NCI-H1092 treated with DMSO at 0.1 percent for 48 hours (cell line): ENCODE results near the gene TPM3.
"Not testable (repeated sequence)": the region's sequence is repeated elsewhere in the genome, so short reads cannot be mapped to it uniquely, and the experiment has no call there.

Experiments
- DNase-seq: peaks from one replicate; lab custom pipeline; 2025; lab: John Stamatoyannopoulos, UW

The TPM3 gene

DNA sequence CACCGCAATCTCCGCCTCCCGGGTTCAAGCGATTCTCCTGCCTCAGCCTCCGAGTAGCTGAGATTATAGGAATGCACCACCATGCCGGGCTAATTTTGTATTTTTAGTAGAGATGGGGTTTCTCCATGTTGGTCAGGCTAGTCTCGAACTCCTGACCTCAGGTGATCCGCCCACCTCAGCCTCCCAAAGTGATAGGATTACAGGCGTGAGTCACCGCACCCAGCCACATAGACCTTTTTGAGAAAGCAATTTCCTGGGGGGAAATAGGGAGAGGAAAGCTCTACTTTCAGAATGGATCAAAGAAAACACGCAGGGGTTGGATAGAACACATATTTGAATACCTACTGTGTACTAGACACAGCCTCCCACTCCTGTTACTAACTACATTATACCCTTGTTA lies 13.9 kb upstream of the TPM3 start:
- not testable (repeated sequence) for DNase-seq

DNA sequence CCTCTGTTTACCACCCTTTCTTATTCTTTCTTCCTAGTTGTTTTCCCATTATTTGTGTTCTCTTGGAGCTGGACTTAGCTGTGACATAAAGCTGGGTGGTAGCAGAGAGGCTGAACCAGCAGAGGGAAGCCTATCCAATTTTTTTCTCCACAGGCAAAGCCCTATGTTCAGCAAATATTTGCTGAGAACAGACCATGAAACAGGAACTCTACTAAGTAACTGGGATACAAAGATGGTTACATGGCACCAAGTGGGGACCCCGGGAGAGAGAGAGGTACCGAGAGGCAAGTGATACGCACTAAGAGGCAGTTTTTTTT lies 7.6 kb upstream of the TPM3 start:
- no peak for DNase-seq

DNA sequence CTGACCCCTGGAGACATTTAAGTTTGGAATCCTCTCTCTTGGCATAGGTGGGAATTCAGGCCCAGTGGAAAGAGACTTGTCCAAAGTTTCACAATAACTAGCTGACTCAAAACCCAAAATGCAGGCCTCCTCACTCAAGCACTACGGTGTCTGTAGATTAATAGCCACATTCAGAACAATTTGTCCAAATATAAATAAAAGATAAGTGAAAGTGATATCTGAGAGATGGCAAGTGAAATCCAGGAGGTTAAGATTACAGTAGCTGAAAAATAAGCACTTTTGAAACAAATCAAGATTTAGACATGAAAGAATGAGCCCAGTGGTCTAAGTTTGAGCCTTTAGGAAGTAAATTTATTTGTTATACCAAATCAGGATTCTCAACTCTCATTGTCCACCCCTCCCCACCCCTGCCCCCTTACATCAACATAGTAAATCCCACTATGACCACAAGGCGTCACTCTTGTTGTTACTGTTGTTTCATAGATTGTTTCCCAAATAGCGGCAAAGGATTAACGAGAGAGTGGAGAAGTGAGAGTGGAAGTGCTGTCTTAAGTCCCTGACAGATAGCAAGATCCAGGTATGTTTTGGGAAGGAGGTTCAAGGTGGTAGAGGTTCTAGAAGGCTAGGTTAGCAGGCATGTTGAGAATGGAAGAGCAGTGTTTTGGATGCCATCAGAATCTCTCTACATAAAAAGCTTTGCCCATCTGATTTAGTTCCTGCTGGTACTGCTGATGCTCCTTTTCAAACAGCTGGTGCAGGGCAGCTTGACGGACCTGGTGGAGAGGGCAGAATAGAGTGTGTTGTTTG lies 7.1 kb upstream of the TPM3 start:
- peak; percentile 62 for DNase-seq

DNA sequence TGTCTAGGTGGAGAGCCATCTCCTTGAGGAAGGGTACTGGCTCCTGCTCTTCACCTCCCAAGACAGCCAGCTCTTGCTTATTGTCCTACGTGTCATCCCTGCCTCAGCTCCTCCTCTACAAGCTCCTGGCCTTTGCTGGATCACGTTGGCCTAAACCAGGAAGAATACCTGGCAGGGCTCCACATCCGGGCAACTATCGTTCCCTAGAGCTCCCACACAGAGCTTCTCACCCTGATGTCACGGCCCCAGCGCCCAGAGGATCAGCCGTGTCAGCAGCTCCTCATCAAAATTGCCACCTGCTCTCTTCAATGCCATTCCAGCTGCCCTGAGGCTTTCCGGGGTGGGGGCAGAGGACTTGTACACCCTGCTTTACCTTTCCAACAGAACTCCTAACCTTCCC lies 1.9 kb upstream of the TPM3 start:
- peak; percentile 26 for DNase-seq

DNA sequence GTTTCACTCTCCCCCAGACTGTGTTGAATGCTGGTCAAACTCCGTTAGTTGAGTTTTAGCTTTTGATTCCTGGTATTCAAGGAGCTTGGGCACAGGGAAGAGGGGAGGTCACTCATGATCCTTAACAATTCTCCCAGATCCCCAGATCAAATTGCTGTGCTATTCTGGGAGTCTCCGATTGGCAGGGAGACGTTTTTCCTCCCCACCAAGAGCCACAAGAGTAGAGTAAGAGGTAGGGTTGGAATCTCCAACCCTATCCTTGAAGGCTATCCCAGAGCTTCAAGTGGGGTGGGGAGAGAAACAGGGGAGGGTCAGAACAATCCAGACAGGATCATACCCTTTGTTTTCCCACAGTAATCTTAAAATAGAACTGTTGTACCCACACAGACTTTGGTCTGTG lies 576 bp upstream of the TPM3 start:
- no peak for DNase-seq

DNA sequence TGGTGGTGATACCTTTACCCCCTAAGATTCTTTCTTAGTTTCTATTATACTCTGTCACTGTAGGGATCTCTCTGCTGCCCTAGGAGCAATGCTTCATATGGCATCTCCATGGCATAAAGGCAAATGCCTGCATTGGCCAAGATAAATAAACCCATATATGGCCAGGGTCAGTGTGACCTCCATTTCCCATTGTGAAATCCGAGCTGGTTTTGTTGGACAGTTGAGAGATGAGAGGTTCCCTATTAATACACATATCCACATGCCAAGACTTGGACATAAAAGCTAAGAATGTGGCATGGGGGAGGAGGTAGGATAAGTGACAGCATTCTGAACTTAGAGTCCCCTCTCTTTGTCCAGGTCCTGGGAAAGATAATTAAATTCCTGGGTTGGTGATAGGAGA lies 1.4 kb downstream of the TPM3 start:
- DNase-seq, result no peak

DNA sequence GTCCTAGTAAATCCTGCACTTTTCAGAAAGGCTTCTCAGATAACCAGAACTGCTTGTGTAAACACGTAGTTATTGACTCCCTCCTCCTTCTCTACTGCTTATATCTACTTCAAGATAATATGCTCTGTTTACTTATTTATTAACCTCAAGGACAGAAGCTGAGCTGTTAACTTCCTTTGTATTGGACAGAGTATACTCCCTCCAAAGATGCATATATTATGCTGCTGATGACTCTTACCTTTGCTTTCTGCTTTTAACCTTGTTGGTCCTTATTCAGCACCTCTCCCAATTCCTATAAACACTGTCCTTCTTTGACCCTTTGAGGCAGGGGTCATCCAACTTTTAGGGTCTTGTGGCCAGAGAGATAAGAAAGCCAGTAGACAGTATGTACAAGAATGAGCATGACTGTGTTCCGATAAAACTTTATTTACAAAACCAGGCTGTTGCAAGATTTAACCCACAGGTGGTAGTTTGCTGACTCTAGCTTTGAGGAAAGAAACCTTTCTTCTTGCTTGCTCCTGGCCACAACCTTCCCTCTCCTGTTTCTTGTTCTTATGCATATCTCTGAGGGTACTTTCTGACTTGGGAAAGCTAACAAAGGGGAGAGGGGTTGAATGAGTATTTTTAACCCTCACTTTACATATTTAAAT lies 4.9 kb downstream of the TPM3 start:
- DNase-seq, result peak; percentile 10

DNA sequence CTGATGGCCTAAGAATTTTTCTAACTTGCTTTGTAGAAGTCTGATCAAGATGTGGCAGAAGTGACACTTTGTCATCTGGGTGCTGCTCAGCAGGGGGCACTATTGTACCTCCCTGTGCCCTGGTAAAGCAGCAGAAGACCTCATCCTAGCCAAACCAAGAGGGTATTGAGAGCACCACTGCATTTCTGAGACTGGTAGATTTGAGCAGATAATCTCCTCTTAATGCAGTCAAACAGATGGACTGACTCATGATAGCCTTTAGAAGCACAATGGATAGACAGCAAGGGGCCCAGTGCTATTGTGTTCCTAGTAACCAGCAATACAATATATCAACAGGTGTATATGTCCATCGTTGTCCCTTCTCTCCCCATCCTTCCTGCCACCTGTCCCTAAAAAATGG lies 5.7 kb downstream of the TPM3 start:
- peak; percentile 75 for DNase-seq

DNA sequence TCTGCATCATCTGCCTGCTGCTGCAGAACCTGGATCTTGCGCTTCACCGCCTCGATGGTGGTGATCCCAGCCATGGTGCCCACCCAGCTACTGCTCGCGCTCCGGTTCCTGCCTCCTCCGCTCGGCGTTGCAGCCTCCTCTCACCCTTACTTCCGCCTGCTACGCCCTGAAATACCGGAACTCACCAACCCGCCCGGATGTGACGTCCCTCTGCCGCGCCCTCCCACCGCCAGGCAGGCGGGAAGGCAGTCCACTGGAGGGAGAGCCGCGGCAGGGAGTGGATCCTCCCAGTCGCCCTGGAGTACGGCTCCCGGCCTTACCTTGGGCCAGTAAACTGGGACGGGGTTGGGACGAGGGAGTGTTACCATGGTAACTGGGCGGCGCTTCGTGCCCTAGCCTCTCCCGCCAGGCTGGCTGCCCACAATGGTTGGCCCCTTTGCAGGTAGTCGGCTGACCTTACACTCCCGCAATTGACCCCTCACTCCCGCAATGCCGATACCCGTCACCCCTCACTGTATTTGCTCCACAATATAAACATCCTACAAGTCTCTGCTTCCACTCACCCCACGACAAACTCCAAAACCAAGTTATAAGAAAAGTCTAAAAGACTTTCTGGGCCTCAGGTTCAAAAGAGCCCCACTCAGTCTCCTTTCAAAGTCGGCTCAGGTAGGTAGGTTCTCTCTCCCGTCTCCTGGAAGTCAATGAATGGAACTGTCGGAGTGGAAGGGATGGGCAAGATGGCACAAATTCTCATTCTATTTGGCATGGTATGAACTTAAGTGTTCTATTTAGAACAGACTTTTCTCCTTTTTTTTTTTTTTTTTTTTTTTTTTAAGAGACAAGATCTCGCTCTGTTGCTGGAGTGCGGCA lies 8.6 kb downstream of the TPM3 start:
- peak; percentile 99 for DNase-seq

DNA sequence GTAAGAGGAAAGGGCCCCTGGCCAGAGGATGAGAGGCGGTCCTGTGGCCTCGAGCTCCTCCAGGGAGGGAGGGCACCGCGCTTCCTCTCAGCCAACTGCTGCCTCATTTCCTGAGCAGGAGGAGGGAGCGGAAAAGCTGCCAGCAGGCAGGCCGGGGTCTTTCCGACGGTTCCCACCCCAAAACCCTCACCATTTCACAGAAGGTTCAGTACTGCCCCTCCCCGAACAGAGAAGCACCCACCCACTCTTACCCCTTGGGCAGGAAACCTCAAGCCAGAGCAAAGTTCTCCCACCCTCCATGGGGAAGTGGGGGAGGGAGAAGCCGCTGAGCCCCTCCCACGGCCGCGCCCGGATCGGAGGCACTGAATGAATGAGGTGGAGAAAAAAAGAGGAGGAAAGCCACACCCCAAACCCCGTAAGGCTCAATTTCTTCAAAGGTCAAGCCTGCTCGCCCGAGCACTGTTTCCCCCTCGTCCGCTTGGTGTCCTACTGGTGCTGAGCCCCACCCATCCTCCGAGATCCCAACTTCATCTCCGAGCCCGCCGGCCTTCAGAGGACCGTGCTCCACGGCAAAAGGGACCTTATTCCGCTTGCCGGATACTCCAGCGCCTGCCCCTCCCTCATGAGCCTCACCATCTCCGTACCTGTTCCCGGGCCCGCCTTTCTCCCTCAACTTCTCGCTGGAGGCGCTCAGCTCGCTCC lies 9.4 kb downstream of the TPM3 start:
- DNase-seq, result peak; percentile 35

DNA sequence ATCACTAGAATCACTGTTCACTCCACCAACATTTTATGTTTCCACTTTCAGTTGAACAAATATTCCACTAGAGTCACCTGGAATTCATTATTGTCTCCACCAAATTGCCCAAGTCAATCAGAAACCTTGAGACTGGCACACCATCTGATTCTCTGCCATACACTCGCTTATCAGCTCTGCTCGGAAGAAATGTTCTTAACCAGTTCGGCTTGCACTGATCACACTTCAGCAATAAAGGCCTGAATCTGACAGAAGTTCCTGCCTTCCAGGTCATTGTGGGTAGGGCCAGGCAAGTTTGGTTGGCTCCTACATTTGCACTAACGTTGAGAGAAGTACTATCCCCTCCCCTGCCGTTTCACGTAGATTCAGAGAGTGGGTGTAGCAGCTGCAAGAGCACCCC lies 10.0 kb downstream of the TPM3 start:
- DNase-seq, result no peak

DNA sequence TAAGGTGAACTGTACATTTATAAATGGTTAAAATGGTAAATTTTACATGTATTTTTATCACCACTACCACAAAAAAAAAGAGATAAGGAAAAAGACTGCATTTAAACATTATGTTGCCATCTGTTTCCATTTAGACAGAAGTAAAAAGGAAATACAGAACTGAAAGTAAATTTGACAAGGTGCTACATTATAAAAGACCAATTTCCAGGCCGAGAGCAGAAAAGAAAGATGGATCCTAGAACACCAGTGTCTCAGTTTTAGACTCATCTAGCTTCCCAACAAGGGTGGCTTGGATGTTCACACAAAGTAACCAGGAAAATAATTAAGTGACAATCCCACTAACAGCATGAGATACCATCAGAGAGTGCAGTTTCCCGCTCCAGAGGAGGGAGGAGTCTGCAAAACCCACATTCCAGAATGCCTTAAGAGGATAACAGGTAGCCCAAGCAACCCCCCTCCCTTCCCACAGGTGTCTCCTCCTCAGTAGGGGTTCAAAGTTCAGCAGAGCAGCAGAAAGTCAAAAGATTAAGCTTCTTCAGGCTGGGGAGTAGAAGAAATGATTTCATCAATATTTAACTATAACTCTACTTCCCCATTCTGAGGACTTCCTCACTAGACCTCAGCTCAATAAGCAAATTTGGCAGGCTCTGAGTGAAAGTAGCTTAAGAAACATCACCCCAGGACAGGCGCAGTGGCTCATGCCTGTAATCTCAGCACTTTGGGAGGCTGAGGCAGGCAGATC lies 11.8 kb downstream of the TPM3 start:
- no peak for DNase-seq

DNA sequence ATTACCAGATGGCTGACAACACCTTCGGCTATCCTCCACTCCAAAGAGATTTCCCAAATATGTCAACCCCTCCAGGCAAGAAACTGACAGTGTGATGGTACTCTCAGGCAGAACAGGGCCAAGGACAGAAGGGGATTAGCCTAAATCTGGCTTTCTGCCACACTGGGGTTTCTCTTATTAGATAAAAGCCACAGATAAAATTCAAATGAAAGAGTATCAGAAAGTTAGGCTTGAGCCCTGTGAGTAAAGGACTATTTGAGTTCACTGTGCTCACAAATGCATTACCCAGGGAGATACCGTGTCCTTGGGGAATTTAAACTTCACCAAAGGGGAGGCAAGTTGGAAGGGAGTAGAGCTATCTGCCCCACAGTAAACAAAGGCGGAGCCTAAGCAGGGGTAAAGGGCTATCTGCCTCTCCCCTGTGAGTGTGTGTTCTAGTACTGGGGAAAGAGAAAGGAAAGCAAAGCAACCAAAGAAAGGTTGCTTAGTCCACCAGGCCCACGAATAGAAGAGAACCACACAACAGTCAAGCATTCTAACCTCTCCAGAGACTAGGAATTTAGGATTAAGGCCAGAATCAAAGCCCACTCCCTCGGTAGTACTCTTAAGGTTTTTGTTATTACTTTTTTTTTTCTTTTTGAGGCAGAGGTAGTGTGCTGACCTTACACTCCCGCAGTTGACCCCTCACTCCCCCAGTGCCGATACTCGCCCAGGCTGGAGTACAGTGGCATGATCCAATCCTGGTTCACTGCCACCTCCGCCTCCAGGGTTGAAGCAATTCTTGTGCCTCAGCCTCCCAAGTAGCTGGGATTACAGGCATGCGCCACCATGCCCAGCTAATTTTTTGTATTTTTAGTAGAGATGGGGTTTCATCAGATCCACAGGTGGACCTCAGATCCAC lies 12.7 kb downstream of the TPM3 start:
- DNase-seq, result no peak

DNA sequence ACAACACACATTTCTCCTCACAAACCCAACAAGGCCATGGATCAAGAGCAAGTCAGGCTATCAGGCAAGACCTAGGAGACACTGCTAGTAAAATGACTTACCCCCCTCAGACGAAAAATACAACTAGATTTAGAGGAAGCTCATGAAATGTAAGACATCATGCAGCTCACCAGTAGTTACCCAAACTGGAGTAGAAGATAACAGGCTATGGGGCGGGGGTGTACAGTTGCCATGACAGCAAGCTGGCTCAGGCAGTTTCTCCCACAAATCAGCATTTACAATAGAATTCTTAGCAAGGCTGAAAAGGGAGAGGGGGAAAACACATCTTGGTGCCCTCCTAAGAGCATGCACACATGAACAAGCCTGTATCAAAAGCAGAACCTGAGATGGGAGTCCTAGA lies 13.9 kb downstream of the TPM3 start:
- DNase-seq, result no peak

DNA sequence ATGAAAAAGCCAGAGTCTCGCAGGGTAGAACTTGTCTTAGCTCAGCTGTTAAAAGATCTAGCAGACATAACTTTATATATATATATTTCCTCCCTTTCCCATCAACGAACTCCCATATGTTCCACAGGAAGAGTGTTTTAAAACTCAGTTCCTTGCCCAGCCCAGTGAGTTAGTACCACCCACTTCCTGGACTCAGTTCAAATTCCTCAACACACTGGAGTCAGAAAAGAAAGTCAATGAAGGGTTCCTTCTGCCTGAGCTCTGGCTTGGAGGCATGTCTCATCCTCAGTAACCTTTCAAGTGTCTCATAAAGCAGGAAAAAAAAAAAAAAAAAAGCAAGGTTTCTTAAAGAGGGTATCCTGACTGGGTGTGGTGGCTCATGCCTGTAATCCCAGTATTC lies 15.6 kb downstream of the TPM3 start:
- no peak for DNase-seq

DNA sequence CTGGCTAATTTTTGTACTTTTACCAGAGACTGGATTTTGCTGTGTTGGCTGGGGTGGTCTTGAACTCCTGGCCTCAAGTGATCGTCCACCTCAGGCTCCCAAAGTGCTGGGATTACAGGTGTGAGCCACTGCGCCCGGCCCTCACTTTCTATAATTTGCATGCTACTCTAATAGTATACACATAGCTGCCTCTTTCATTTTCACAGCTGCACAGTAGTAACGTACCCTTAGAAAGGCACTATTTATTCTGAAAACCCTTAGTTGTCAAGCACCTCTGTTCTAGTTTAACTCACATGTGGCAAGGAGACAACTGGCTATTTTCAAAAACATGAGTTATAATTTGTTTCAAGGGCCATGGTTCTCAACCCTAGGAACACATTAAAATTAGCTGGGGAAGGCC lies 17.2 kb downstream of the TPM3 start:
- DNase-seq, result no peak

DNA sequence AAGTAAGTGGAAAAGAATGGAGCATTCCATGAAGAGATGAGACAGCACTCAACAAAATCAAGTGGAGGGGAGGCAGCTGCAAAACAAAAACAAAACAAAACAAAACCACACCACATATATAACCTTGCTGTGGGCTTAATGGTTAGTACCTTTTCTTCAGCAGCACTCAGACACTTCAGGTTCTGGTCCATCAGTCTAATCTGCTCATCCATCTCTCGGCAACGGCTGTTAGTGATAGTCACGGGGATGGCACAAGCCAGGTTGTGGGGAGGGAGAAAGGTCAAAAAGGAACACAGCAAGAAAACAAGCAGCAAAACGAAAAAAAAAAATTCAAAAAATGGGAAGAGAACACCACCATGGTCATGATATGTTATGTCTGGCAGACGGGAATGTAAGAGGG lies 20.0 kb downstream of the TPM3 start:
- DNase-seq, result no peak

DNA sequence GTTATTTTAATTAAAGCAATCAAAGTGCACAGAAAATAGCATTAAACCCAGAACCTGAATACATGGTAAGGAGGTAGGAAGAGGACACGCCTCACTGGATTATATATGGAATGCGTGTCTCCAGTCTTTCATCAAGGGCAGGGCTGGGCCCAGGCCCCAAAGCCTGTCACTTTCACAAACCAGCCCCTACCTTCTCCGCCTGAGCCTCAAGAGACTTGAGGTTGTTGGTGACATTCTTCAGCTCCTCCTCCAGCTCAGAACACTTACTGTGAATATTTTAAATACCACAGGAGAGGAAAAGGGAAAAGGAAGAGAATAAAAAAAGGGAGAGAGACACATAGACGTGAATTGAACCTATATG lies 20.7 kb downstream of the TPM3 start:
- DNase-seq, result no peak

DNA sequence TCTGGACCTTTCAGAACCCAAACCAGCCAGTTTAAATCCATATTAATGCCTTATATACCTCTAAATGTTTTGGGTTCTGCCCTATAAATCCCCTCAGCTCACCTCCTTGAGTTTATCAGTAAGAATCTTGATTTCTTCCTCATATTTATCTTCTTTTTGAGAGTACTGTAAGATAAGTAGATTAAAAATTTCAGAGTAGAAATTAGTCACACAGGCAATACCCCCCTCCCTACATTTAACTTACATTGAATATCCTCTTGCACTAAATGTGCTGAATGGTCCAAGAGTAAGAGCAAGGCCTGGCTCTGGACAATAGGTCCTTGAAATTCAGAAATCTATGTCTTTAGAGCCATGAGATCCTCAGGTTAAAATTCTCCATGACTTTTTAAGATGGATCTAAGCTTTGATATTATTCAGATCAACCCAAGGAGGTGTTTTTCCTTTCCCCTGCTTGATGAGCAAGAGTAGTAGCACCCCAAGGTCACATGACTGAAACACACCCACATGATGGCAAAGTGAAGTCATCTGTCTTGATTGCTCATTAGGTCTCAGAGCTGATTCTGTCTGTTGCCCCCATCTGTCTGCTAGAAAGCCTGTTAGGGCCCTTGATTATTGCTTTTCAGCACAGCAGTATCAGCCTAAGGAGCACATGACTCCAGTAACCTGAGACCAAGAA lies 21.2 kb downstream of the TPM3 start:
- no peak for DNase-seq

DNA sequence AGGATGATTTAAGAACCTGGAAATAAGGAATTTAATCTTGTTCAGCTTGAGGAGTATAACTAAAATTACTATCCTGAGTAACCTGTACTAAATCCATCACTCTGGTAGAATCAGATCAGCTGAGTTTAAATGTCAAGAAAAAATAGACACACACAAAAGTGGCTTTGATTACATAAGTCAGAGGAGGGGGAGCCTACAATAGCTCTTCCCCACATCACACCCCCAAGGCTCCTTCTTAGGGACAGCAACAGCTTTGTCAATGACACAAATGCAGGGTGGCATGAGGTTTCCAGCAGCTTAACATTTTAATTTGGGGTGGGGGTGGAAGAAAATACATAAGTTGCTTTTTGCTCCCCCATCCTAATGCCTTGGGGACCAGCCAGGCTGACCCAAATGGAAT lies 24.4 kb downstream of the TPM3 start:
- DNase-seq, result no peak
